ENCODE measurements around the gene KHDC1.

DNA sequence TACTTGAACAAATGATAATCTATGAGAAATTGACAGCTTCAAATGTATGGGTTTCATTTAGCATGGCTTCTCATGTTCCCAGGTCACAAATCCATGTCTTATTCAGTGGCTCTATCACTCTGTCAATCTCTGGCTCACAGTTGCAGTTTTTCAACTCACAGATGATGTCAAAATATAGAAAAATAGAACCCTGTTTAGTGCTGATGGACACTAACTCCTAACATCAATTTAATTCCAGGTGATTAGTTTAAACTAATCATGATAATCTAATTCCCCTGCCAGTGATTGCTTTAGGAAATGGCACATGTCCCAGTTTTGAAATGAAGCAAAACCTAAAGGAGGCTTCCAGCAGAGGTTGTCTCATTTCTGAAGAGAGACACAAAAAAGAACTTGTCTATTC is 13.0 kb downstream of the KHDC1 start:
- TF ChIP-seq CTCF (conservative IDR thresholded peaks at IDR 0.05 in 1 of 2, IDR thresholded peaks at IDR 0.05 in 1 of 2; ENCODE audit: low read depth in 1 of 2, low read length in 2 of 2), result no peak
- TF ChIP-seq EZH2 (IDR thresholded peaks at IDR 0.05; ENCODE audit: low read length, missing control alignments), result no peak

Measured in fibroblast of lung (primary cell).